ENCODE measurements around the gene PRRG1.

DNA sequence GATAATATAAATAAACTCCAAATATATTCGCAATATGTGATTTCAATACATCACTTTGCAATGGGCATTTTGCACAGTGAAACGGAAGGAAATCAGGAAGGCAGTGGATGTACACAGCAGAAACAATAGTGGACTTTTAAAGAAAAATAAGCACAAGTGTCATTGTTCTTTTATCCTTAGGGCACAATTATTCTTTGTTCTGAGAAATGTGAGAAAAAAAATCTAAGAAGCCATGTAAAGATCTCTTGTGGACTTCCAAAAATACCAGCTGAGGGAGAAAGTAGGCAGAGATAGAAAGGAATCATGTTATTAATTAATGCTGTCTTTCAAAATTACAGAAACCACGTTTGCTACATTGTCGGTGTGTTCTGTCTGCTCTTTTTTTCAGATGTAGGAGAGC lies 17.6 kb upstream of the PRRG1 start:
- TF ChIP-seq POLR2A (IDR thresholded peaks at IDR 0.05) (no peak), EP300 (IDR thresholded peaks at IDR 0.05) (no peak)
- TF ChIP-seq, protein P1, sequence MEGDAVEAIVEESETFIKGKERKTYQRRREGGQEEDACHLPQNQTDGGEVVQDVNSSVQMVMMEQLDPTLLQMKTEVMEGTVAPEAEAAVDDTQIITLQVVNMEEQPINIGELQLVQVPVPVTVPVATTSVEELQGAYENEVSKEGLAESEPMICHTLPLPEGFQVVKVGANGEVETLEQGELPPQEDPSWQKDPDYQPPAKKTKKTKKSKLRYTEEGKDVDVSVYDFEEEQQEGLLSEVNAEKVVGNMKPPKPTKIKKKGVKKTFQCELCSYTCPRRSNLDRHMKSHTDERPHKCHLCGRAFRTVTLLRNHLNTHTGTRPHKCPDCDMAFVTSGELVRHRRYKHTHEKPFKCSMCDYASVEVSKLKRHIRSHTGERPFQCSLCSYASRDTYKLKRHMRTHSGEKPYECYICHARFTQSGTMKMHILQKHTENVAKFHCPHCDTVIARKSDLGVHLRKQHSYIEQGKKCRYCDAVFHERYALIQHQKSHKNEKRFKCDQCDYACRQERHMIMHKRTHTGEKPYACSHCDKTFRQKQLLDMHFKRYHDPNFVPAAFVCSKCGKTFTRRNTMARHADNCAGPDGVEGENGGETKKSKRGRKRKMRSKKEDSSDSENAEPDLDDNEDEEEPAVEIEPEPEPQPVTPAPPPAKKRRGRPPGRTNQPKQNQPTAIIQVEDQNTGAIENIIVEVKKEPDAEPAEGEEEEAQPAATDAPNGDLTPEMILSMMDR (IDR thresholded peaks at IDR 0.05), result no peak

Measured in ovary (tissue), 3 donors.